T follicular helper cell (primary cell): ENCODE data around the gene LRRC75B.
"Not testable (repeated sequence)": the region's sequence is repeated elsewhere in the genome, so short reads cannot be mapped to it uniquely, and the experiment has no call there.

Experiments
- DNase-seq: peaks from one replicate; pipeline ENCODE4 v3.0.0-alpha.2; 2020; ENCODE audit warnings: low read depth
- total RNA-seq, 2 experiments: gene quantifications; one replicate each; lab custom pipeline; 2026; lab: John Stamatoyannopoulos, UW

LRRC75B gene
- 0.13 to 0.42 reads per million in 2 experiments for total RNA-seq

GRCh38 chr22:24592851-24593558 is at the start of gene LRRC75B:
LRRC75B (minus strand) TSS chr22:24593073; CDS start chr22:24593039, 34 bp downstream.
- no peak for DNase-seq

GRCh38 chr22:24642307-24642706 is 49.4 kb upstream of the LRRC75B start:
- DNase-seq = not testable (repeated sequence)

GRCh38 chr22:24636513-24636912 is 43.6 kb upstream of the LRRC75B start:
- DNase-seq = not testable (repeated sequence)

- not testable (repeated sequence) for DNase-seq
These were observed 42.0 kb upstream of the LRRC75B start for GRCh38 chr22:24634776-24635389.

- DNase-seq = not testable (repeated sequence)
These were observed 40.6 kb upstream of the LRRC75B start for GRCh38 chr22:24633231-24634023.

- not testable (repeated sequence) for DNase-seq
These were observed 39.8 kb upstream of the LRRC75B start for GRCh38 chr22:24632642-24633041.

- not testable (repeated sequence) for DNase-seq
These were observed 38.7 kb upstream of the LRRC75B start for GRCh38 chr22:24631430-24632122.

GRCh38 chr22:24630812-24631427 is 38.0 kb upstream of the LRRC75B start:
- not testable (repeated sequence) for DNase-seq

- not testable (repeated sequence) for DNase-seq
These were observed 36.2 kb upstream of the LRRC75B start for GRCh38 chr22:24629069-24629468.

- DNase-seq = not testable (repeated sequence)
These were observed 35.0 kb upstream of the LRRC75B start for GRCh38 chr22:24627911-24628310.

GRCh38 chr22:24622596-24622995 is 29.7 kb upstream of the LRRC75B start:
- not testable (repeated sequence) for DNase-seq

- DNase-seq = not testable (repeated sequence)
These were observed 28.4 kb upstream of the LRRC75B start for GRCh38 chr22:24621244-24621643.

- not testable (repeated sequence) for DNase-seq
These were observed 21.9 kb upstream of the LRRC75B start for GRCh38 chr22:24614794-24615193.

GRCh38 chr22:24609888-24610287 is 17.0 kb upstream of the LRRC75B start:
- not testable (repeated sequence) for DNase-seq

GRCh38 chr22:24608327-24608726 is 15.5 kb upstream of the LRRC75B start:
- DNase-seq = not testable (repeated sequence)

- DNase-seq = peak; percentile 23
These were observed 14.6 kb upstream of the LRRC75B start for GRCh38 chr22:24607429-24607983.

- not testable (repeated sequence) for DNase-seq
These were observed 13.5 kb upstream of the LRRC75B start for GRCh38 chr22:24606340-24606739.

- not testable (repeated sequence) for DNase-seq
These were observed 11.1 kb upstream of the LRRC75B start for GRCh38 chr22:24603770-24604629.

- not testable (repeated sequence) for DNase-seq
These were observed 10.2 kb upstream of the LRRC75B start, which contains the start of gene GGT1 for GRCh38 chr22:24602847-24603769. GGT1 (plus strand) TSS chr22:24603193; CDS start chr22:24611082, 7,889 bp downstream.
